A549 (cell line): ENCODE data around the gene COG5. TPM values are rescaled to one million over a fixed set of nuclear protein-coding genes. Genes with fewer than 3 reads are reported as not detected.

Experiments used
- ATAC-seq, 2 experiments: fragments of 200-7000 bp in 1 of 2; fragments of >200 bp in 1 of 2; cut with Nextera tagmentation in 1 of 2; cut with Tn5 transposase in 1 of 2; 3 replicates each; pipeline versions ENCODE4 v1.8.0 to v1.9.1; 2018 to 2020; ENCODE audit warnings: mild to moderate bottlenecking in 1 of 2, moderate library complexity in 1 of 2
- CTCF ChIA-PET: fragments of 300-600 bp; sonication (Branson Sonifier 250); formaldehyde crosslinking; extraction: SDS; loops from one replicate; lab custom pipeline; 2021; ENCODE audit warnings: antibody characterized with exemption, inconsistent platforms; lab: Yijun Ruan, JAX
- POLR2A ChIA-PET: fragments of 350-600 bp; formaldehyde crosslinking; extraction: SDS; loops from one replicate; lab custom pipeline; 2021; ENCODE audit warnings: antibody characterized with exemption, inconsistent platforms; lab: Yijun Ruan, JAX
- DNase-seq, 2 experiments: peaks; one replicate each; pipeline versions ENCODE4 v3.0.0 to v3.0.0-alpha.2; 2011 to 2016; ENCODE audit warnings: low read depth in 1 of 2, low spot score in 1 of 2
- FAIRE-seq: peaks from 2 replicates; lab custom pipeline; 2011; peaks lifted over from hg19 to GRCh38; lab: Jason Lieb, UNC
- H3K27ac ChIP-seq, 2 experiments: fragments of >200 bp; sonication (Bioruptor Twin); formaldehyde crosslinking; 3 replicates each; pipeline ENCODE4 v1.5.1; 2016 to 2017
- H3K4me1 ChIP-seq: fragments of >200 bp; sonication (Bioruptor Twin); formaldehyde crosslinking; 3 replicates; pipeline ENCODE4 v1.6.1; 2016
- H3K4me2 ChIP-seq: fragments of >200 bp; sonication (Bioruptor Twin); formaldehyde crosslinking; 3 replicates; pipeline ENCODE4 v1.6.1; 2016
- H3K4me3 ChIP-seq: fragments of >200 bp; sonication (Bioruptor Twin); formaldehyde crosslinking; 3 replicates; pipeline ENCODE4 v1.5.1; 2016
- H3K9me3 ChIP-seq: fragments of >200 bp; sonication (Bioruptor Twin); formaldehyde crosslinking; 3 replicates; pipeline ENCODE4 v1.6.1; 2016
- CBX2 ChIP-seq: fragments of 200-600 bp; sonication (generic); IDR thresholded peaks from 2 replicates; pipeline ENCODE4 v1.6.1; 2016; ENCODE audit warnings: low read depth, mild to moderate bottlenecking, borderline replicate concordance
- CHD4 ChIP-seq: fragments of 200-600 bp; sonication (generic); IDR thresholded peaks from 2 replicates; pipeline ENCODE4 v1.6.1; 2016; ENCODE audit warnings: antibody characterized with exemption, mild to moderate bottlenecking, borderline replicate concordance
- ESRRA ChIP-seq: fragments of 150-350 bp; IDR thresholded peaks from 2 replicates; pipeline ENCODE4 v1.6.1; 2014; ENCODE audit warnings: mild to moderate bottlenecking, low read length, borderline replicate concordance
- FOSB ChIP-seq: fragments of 250-450 bp; sonication (Bioruptor Pico); IDR thresholded peaks from 2 replicates; pipeline ENCODE4 v1.5.0; 2020; ENCODE audit warnings: mild to moderate bottlenecking, moderate library complexity
- GATA3 ChIP-seq: IDR thresholded peaks from 2 replicates; pipeline ENCODE4 v1.6.1; 2012; ENCODE audit warnings: borderline replicate concordance
- HOXA7 ChIP-seq: fragments of 250-450 bp; sonication (Bioruptor Pico); IDR thresholded peaks from 2 replicates; pipeline ENCODE4 v1.5.0; 2020; ENCODE audit warnings: mild to moderate bottlenecking, moderate library complexity
- JUN ChIP-seq, 2 experiments: fragments of >200 bp; sonication (Bioruptor Twin); formaldehyde crosslinking; IDR thresholded peaks; 2 replicates in 1 of 2; 3 replicates in 1 of 2; pipeline ENCODE4 v1.6.1; 2016 to 2017
- JUNB ChIP-seq: fragments of >200 bp; sonication (Bioruptor Twin); formaldehyde crosslinking; IDR thresholded peaks from 2 replicates; pipeline ENCODE4 v1.6.1; 2016
- MAFK ChIP-seq: fragments of 450-650 bp; IDR thresholded peaks from 2 replicates; pipeline ENCODE4 v1.6.1; 2014; ENCODE audit not compliant: partially characterized antibody
- MAZ ChIP-seq: fragments of 150-350 bp; IDR thresholded peaks from 2 replicates; pipeline ENCODE4 v1.6.1; 2014; ENCODE audit warnings: antibody characterized with exemption, low read depth, low read length, borderline replicate concordance
- PHF8 ChIP-seq: fragments of 200-600 bp; sonication (generic); IDR thresholded peaks from 2 replicates; pipeline ENCODE4 v1.6.1; 2016; ENCODE audit warnings: low read depth, mild to moderate bottlenecking, antibody characterized with exemption, moderate library complexity, borderline replicate concordance
- POLR2A ChIP-seq: IDR thresholded peaks from 2 replicates; pipeline ENCODE4 v1.6.1; 2012; ENCODE audit warnings: mild to moderate bottlenecking, low read length
- POLR2AphosphoS2 ChIP-seq: conservative IDR thresholded peaks from 2 replicates; pipeline ENCODE4 v1.6.1; 2012; ENCODE audit warnings: low read length, improper control_type of control experiment, inconsistent platforms
- RAD21 ChIP-seq, 2 experiments: fragments of >200 bp in 1 of 2; sonication (Bioruptor Twin) in 1 of 2; formaldehyde crosslinking in 1 of 2; IDR thresholded peaks in 1 of 2; conservative IDR thresholded peaks in 1 of 2; 2 replicates in 1 of 2; 3 replicates in 1 of 2; pipeline ENCODE4 v1.6.1; 2012 to 2018; ENCODE audit warnings: inconsistent platforms in 1 of 2
- REST ChIP-seq: fragments of 200-600 bp; sonication (generic); IDR thresholded peaks from 2 replicates; pipeline ENCODE4 v1.6.1; 2016; ENCODE audit warnings: antibody characterized with exemption, mild to moderate bottlenecking, moderate library complexity
- RFX5 ChIP-seq: fragments of 450-650 bp; IDR thresholded peaks from 2 replicates; pipeline ENCODE4 v1.7.1; 2014; ENCODE audit warnings: antibody characterized with exemption, mild to moderate bottlenecking, moderate library complexity
- RNF2 ChIP-seq: fragments of 200-600 bp; sonication (generic); IDR thresholded peaks from 2 replicates; pipeline ENCODE4 v1.6.1; 2016; ENCODE audit warnings: low read depth, mild to moderate bottlenecking, antibody characterized with exemption, moderate library complexity, borderline replicate concordance
- USF2 ChIP-seq: fragments of 450-650 bp; IDR thresholded peaks from 2 replicates; pipeline ENCODE4 v1.6.1; 2014; ENCODE audit warnings: antibody characterized with exemption
- WGBS: methylation state at CpG from one replicate; pipeline ENCODE4 v1.1.6; 2017; ENCODE audit errors: missing lambda C conversion rate; 5-methylcytosine and 5-hydroxymethylcytosine counted together
- polyA plus RNA-seq, 4 experiments: library from polyadenylated mRNA; depleted of rRNA in 3 of 4; stranded (reverse); fragments of >200 nt; fragmentation: RNase III in 1 of 4; extraction: RNeasy Plus Mini Kit Qiagen cat#74134 plus additional on column Dnase treatment in 1 of 4; gene quantifications; 2 replicates in 3 of 4; 3 replicates in 1 of 4; pipeline ENCODE4 v1.2.3, GENCODE V29; 2011 to 2017
- TF ChIP-seq, protein P1 (sequence below): IDR thresholded peaks from 2 replicates; pipeline ENCODE4 v1.6.1; 2012; ENCODE audit warnings: low read depth, borderline replicate concordance
- TF ChIP-seq, protein P2 (sequence below): fragments of 250-450 bp; sonication (Bioruptor Pico); IDR thresholded peaks from 2 replicates; pipeline ENCODE4 v1.5.0; 2020; ENCODE audit warnings: low read depth, mild to moderate bottlenecking, moderate library complexity

The COG5 gene
- polyA plus RNA-seq, 2 of the 4 experiments (the other 2 are of a cell fraction): 22.5 to 44.0 TPM

- Histone ChIP-seq H3K4me1 (no peaks in the 10 kb centered on the region), H3K27ac (no peak overlapping the region), H3K4me3 (no peak overlapping the region), H3K9me3 (0 out of 3 replicates have a peak, but pooled peaks cover 3% of the 10 kb centered on the region), H3K4me2 (no peak overlapping the region)
- ATAC-seq (no peak), DNase-seq (no peak), FAIRE-seq (no peak)
- CTCF ChIA-PET: interaction anchor here (0.9 kb wide), 1 partner anchor 119 kb away, joined by 3 read pairs; no protein-coding TSS in a partner anchor
- TF ChIP-seq MAFK (peak; percentile 67), PHF8 (no peak)
- POLR2A ChIA-PET: no interaction called here
- WGBS: 87% methylated on average over 4 of the region's 4 CpGs
Observed at GRCh38 chr7:107344286-107344685, 219.4 kb downstream of the COG5 start.

DNA sequence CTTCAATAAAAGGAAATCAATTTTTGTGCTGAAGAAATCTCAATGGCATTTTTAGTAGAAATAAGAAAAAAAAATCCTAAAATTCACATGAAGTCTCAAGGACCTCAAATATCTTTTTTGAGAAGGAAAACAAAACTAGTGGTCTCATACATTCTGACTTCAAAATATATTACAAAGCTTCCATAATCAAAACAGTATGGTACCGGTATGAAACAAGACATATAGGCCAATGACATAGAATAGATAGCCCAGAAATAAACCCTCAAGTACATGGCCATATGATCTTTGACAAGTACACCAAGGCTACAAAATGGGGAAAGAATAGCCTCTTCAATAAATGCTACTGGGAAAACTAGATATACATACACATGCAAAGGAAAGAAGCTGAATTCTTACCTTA, 225.6 kb downstream of the COG5 start:
- no peak for ATAC-seq
- Histone ChIP-seq H3K4me3 (no peak overlapping the region), H3K4me1 (no peaks in the 10 kb centered on the region)
- WGBS: 90% methylated on average over 1 of the region's 1 CpG
- DNase-seq: no peak
- TF ChIP-seq, protein P1, sequence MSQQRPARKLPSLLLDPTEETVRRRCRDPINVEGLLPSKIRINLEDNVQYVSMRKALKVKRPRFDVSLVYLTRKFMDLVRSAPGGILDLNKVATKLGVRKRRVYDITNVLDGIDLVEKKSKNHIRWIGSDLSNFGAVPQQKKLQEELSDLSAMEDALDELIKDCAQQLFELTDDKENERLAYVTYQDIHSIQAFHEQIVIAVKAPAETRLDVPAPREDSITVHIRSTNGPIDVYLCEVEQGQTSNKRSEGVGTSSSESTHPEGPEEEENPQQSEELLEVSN: no peak
- TF ChIP-seq USF2: no peak
- no peak for TF ChIP-seq JUN (IDR thresholded peaks at IDR 0.05)
- no peak for TF ChIP-seq GATA3
- no peak for TF ChIP-seq CBX2
- TF ChIP-seq POLR2AphosphoS2: no peak
- TF ChIP-seq, protein P2, sequence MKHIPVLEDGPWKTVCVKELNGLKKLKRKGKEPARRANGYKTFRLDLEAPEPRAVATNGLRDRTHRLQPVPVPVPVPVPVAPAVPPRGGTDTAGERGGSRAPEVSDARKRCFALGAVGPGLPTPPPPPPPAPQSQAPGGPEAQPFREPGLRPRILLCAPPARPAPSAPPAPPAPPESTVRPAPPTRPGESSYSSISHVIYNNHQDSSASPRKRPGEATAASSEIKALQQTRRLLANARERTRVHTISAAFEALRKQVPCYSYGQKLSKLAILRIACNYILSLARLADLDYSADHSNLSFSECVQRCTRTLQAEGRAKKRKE (CRISPR knock-in tag): no peak
- TF ChIP-seq REST: no peak
- no peak for TF ChIP-seq CHD4
- TF ChIP-seq POLR2A: no peak
- no peak for TF ChIP-seq RAD21 (conservative IDR thresholded peaks at IDR 0.05 in 1 of 2, IDR thresholded peaks at IDR 0.05 in 1 of 2)
- TF ChIP-seq JUNB: no peak
- no peak for TF ChIP-seq MAFK
- TF ChIP-seq RNF2: no peak
- no peak for TF ChIP-seq RFX5
- TF ChIP-seq FOSB (CRISPR knock-in tag): no peak
- no peak for TF ChIP-seq ESRRA
- no peak for TF ChIP-seq HOXA7 (CRISPR knock-in tag)
- TF ChIP-seq MAZ: no peak
- TF ChIP-seq, all 56 proteins: peak for 0
- CTCF ChIA-PET: no interaction called here
- no peak for FAIRE-seq
- Histone ChIP-seq H3K27ac (no peak overlapping the region), H3K9me3 (peaks cover 17% of the 10 kb centered on the region), H3K4me2 (no peak overlapping the region)
- POLR2A ChIA-PET: no interaction called here
